Stimulated activated CD8-positive, alpha-beta memory T cell treated with anti-CD3 and anti-CD28 coated beads, Interleukin-2, amount 100 ng/mL, for 48 hours (primary cell): ENCODE data around the gene HTR2A.

Source experiments
- DNase-seq, 2 donors: peaks; one replicate each; pipeline ENCODE4 v3.0.0-alpha.2; 2020; ENCODE audit warnings: low read depth in 2 of 2

Gene HTR2A

GRCh38 chr13:46896341-46897137, at the start of gene HTR2A:
Gene HTR2A, minus strand, starts transcription at chr13:46897053. Its CDS starts 1,147 bp downstream, at chr13:46895906.
- no peak for DNase-seq

DNA sequence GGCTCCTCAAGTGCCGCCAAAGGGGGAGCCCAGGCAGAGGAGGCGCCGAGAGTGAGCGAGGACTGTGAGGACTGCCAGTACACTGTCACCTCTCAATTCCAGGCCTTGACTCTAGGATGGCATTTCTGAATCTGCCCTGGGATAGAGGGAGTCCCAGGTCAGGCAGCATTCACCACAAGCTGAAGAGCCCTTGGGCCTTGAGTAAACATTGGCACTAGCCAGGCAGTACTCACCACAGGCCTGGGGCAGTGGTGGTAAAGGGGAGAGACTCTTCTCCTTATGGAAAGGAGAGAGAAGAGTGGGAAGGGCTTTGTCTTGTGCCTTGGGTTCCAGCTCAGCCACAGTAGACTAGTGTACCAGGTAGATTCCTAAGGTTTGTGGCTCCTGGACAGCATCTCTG, 39.7 kb upstream of the HTR2A start:
- no peak for DNase-seq

- DNase-seq = no peak
Observed at GRCh38 chr13:46934749-46935148, 37.9 kb upstream of the HTR2A start.

DNA sequence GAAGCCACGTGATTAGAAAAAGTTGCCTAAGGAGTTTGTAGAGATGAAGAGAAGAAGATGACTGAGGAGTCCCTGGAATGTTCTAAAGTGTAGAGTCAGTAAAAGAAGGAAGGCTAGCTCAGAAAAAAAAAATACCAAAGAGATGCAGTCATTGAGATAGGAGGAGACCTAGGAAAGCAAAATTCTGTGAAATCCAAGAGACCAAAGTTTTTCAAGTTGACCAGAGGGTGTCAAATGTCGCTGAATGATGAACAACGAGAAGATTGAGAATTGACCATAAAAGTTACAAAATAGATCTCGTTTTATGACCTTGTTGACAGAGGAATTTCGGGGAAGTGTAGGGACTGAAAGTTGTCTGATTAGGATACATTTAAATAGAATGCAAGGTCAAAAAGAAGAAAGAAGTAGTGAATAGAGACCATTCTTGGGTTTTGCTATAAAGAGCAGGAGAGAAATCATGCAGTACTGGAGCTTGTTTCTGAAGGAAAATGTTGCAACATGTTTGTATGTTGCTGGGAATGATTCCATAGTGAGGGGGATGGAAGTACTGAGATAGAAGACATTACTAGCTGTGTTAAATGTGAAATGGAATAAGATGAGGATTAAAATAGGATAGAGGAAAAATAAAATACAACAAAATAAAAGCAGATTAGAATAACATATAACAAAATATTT, 30.2 kb upstream of the HTR2A start:
- DNase-seq = no peak

DNA sequence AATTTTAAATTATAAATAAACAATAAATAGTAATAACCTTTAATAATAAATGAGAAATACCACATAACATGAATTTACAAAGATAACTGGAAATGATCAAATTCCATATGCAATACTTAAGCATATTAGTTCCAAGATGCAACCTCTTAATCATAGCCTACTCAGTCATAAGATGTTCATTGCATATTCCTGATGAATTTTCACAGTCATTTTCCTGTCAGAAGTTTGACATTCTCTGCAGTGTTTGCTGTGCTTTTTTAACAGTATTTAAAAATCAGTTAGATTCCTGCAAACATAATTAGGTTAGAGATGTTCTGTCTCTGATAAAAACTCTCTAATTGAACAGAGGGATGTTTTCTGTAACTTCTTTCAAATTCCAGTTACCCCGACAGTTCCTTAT, 28.6 kb upstream of the HTR2A start:
- DNase-seq = no peak

- DNase-seq = no peak
Observed at GRCh38 chr13:46914341-46914740, 17.5 kb upstream of the HTR2A start.

DNA sequence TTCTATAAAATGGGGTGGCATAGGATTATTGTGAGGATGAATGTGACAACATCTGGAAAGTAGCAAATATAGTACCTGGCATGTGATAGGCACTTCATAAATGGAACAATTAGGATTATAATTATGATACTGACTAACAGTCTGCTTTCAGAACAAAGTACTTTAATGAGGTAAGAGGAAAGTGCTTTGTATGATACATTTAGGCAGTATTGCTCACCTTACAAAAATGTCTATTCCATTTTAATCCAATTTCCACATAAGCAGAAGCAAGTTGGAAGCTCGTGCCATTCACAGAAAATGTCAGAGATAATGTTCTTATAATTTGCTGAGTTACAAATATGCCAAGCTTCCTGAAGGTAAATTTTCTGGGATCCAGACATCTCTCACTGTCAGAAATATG, 16.9 kb upstream of the HTR2A start:
- no peak for DNase-seq

GRCh38 chr13:46909042-46909441, 12.2 kb upstream of the HTR2A start:
- no peak for DNase-seq

DNA sequence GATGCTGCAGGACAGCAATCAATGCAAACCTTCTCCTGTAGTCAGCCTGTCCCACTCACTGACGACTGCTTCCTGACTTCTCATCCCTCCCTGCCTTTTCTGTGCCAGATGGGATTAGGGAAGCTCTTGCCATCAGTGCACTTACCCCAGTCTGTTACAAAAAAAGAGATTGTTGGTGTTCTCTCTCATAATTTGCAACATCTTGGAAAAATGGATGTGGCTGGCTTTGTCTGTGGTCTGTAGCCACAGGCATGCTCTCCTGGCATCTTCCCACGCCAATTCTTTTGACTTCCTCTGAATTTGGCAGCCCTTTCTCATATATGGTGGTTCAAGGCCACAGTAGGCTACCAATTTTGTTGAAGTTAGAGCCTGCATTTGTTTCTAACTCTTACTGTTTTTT, 11.6 kb upstream of the HTR2A start:
- DNase-seq = no peak

GRCh38 chr13:46906405-46906804, 9.6 kb upstream of the HTR2A start:
- DNase-seq = no peak

DNA sequence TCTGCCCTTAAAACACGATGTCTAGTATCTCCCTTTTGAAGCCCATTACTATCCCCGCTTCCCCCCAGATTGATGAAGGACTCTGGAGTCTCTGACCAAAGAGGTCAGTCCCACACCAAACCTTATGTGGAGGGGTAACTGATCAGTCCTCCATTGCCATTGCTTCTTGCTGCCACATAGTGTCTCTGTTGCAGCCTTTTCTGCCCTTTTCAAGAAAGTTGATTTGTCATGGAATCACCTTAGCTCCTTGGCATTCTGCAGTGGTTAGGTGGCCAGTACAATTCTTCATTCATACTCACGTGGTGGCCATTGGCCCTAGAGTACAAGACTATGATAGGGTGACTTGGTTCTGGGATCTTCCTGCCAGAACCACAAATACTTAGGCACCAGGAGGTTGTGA, 8.4 kb upstream of the HTR2A start:
- no peak for DNase-seq

GRCh38 chr13:46903748-46904147, 6.9 kb upstream of the HTR2A start:
- DNase-seq = no peak

GRCh38 chr13:46901721-46902120, 4.9 kb upstream of the HTR2A start:
- no peak for DNase-seq

DNA sequence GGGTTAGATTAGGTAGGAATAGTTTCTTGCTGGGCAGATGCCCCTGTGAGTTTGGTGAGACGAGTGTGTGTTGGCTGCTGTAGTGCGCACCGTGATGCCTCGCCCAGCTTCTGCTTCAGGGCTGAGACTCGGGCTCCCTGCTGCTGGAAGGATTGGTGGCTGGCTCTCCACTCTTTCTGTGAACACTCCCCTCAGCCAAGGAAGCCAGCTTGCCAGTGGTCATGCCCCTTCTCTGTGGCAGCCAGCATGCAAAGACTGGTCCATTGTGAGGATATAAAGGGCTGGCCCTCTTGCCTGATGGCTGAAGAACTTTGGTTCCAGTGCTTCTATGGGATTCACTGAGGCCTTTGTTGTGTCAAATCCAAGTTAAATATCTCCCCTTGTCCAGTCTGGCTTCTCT, 2.9 kb upstream of the HTR2A start:
- no peak for DNase-seq

- no peak for DNase-seq
Observed at GRCh38 chr13:46895381-46895780, 1.5 kb downstream of the HTR2A start.

DNA sequence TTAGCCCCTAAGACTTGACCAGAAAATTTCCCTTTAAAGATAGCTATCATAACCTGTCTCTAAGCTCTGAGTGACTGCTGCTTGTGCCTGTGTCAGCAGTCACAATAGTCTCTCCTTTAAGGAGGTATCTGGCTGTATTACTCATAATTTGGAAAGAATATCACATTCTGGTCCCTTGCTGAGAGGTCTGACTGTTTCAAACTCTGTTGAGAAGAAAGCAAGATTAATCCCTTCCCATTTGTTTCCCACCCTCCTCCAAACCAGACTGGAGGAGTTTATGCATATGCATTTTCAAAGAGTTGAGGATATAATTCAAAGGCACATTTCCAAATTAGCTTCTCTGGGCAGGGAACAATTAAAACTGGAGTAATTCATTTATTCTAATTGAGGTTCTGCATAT, 2.3 kb downstream of the HTR2A start:
- no peak for DNase-seq

DNA sequence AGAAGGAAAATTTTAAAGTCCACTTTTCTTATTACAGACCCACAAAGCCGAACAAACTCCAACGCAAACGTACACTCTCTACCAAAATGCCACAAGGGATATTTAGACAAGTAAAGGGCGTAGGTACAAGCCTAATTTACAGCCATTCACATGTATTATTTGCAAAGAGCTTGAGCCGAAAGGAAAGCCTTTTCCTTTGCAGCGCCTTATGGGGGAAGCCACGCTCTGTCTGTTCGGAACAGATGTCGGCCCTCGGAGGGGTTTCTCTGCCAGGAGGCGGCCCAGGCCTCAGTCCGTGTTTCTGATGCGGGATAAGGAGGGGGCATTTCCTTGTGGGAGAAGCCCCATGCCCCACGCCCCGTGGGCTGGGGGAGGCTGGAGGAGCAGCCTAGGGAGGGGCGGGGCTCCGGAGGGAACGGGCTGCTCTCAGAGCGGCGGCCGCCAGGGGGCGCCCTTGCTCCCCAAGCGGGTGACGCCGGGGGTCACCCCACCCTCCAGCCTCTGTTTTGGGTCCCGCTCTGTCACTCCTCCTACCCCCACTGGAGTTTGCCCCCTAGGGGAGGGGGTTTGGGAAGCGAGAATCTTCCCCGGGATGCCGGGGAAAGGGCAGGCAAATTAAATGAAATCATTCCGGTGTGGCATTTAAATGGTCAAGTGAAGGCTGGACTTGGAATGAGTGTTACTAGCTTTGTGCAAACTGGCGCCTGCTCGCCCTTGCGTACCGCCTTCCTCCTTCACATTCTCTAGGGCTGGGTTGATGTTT, 2.9 kb downstream of the HTR2A start:
- DNase-seq = peak; percentile 60

DNA sequence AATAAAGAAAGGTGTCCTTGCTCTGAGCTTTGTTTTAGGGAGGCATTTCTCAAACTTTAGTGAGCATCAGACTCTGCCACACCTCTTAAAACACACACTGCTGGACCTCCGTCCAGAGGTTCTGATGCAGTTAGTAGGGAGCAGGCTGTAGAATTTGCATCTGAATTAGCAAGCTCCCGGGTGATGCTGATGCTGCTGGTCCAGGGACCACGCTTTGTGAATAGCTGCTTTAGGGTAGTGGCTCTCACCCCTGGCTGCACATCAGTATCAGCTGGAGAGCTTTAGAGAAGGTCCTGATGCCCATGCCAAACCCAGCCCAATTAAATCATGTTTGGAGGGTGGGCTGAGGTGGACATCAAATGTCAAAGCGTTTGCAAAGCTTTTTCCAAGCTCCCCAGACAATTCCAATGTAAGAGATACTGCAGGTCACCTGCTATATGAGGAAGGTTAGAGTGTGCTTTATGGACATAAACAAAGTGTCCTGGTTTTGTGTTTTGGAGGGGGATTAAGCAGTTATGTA, 3.6 kb downstream of the HTR2A start:
- DNase-seq = no peak

DNA sequence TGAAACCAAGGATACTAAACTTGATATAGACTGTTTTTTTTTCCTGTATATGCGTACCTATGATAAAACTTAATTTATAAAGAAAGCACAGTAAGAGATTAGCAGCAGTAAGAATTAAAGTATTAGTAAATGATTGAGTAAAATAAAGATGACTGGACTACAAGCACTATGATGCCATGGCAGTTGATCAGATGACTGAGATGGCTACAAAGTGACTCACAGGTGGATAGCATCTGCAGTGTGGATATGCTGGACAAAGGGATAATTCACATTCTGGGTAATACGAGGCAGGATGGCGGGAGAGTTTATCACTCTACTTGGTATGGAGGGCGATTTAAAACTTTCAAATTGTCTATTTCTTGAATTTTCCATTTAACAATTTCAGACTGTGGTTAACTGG, 11.8 kb downstream of the HTR2A start:
- no peak for DNase-seq

DNA sequence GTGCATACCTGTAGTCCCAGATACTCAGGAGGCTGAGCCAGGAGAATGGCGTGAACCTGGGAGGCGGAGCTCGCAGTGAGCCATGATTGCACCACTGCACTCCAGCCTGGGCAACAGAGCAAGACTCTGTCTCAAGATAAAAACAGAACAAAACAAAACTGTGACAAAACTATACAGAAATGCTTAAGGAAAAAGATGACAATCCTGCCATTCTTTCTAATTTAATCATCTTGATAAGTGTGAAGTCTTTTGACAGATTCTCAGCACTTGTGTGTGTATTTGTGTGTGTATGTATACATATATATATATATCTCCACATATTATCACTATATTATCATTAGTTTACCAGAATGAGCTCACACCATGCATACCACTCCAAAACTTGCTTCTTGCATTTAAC, 12.3 kb downstream of the HTR2A start:
- no peak for DNase-seq

GRCh38 chr13:46881621-46882020, 15.2 kb downstream of the HTR2A start:
- DNase-seq = no peak

GRCh38 chr13:46874006-46874405, 22.8 kb downstream of the HTR2A start:
- no peak for DNase-seq

GRCh38 chr13:46871557-46871956, 25.3 kb downstream of the HTR2A start:
- DNase-seq = no peak
